Measurements from ENCODE around the gene UBD. TPM values are rescaled to one million over a fixed set of nuclear protein-coding genes. Genes with fewer than 3 reads are reported as not detected.

Gene UBD
- total RNA-seq, 1 experiment from 2014 or later = 4.9 TPM

DNA sequence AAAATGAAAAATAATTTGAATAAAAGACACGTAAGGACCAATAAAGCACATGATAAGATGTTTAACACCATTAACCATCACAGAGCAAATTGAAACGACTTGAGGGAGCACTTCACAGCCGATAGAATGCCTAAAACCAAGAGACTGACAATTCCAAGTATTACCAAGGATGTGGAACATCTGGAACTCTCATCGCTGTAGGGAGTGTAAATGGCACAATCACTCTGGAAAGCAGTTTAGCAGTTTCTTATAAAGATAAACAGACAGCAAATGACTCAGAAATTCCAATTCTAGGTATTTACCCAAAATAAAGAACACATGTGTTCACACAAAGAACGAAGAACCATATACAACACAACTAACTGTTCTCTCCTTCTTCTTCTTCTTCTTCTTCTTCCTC, 8.5 kb upstream of the UBD start:
- ChIA-PET CTCF (no interaction called here), POLR2A (no interaction called here)
- no peak overlapping the region for H3K4me3 ChIP-seq (ENCODE audit: low read depth, low read length)
- Mint-ChIP-seq H3K36me3 (ENCODE audit: insufficient read depth, unreplicated experiment) (no peaks in the 10 kb centered on the region), H3K9me3 (ENCODE audit: unreplicated experiment) (no peaks in the 10 kb centered on the region), H3K27me3 (ENCODE audit: insufficient read depth, unreplicated experiment) (peaks cover 14% of the 10 kb centered on the region), H3K27ac (ENCODE audit: unreplicated experiment) (no peak overlapping the region), H3K4me3 (ENCODE audit: unreplicated experiment) (no peak overlapping the region), H3K4me1 (ENCODE audit: low read depth, unreplicated experiment) (no peaks in the 10 kb centered on the region)
- intact Hi-C loops (cut with micrococcal nuclease; ENCODE audit: unreplicated experiment) = no loop called here
- no peak for DNase-seq
- no peak for TF ChIP-seq CTCF (IDR thresholded peaks at IDR 0.05; ENCODE audit: insufficient read depth in 1 of 2, low read depth in 1 of 2, low read length in 1 of 2, severe bottlenecking in 1 of 2, unreplicated experiment in 1 of 2)
- H3K36me3 ChIP-seq (ENCODE audit: control insufficient read depth, insufficient read depth, low read length) = no peaks in the 10 kb centered on the region
- H3K4me1 ChIP-seq = no peaks in the 10 kb centered on the region
- no peaks in the 10 kb centered on the region for H3K9me3 ChIP-seq
- no peaks in the 10 kb centered on the region for H3K27me3 ChIP-seq (replicated peaks; ENCODE audit: control insufficient read depth, insufficient read depth, low read length)
- BruUV-seq (replicated peaks) = no TSS peak

- Histone ChIP-seq H3K9me3 (no peaks in the 10 kb centered on the region), H3K36me3 (ENCODE audit: control insufficient read depth, insufficient read depth, low read length) (no peaks in the 10 kb centered on the region), H3K27me3 (replicated peaks; ENCODE audit: control insufficient read depth, insufficient read depth, low read length) (no peaks in the 10 kb centered on the region), H3K4me3 (ENCODE audit: low read depth, low read length) (no peak overlapping the region), H3K4me1 (no peaks in the 10 kb centered on the region)
- peaks cover 14% of the 10 kb centered on the region for H3K27me3 Mint-ChIP-seq (ENCODE audit: insufficient read depth, unreplicated experiment)
- H3K36me3 Mint-ChIP-seq (ENCODE audit: insufficient read depth, unreplicated experiment) = no peaks in the 10 kb centered on the region
- no peak overlapping the region for H3K27ac Mint-ChIP-seq (ENCODE audit: unreplicated experiment)
- ChIA-PET POLR2A (no interaction called here), CTCF (no interaction called here)
- BruUV-seq (replicated peaks) = no TSS peak
- TF ChIP-seq CTCF (IDR thresholded peaks at IDR 0.05; ENCODE audit: insufficient read depth in 1 of 2, low read depth in 1 of 2, low read length in 1 of 2, severe bottlenecking in 1 of 2, unreplicated experiment in 1 of 2) = no peak
- intact Hi-C loops (cut with micrococcal nuclease; ENCODE audit: unreplicated experiment) = no loop called here
- H3K4me1 Mint-ChIP-seq (ENCODE audit: low read depth, unreplicated experiment) = no peaks in the 10 kb centered on the region
- no peak overlapping the region for H3K4me3 Mint-ChIP-seq (ENCODE audit: unreplicated experiment)
- DNase-seq = no peak
- no peaks in the 10 kb centered on the region for H3K9me3 Mint-ChIP-seq (ENCODE audit: unreplicated experiment)
These were observed 8.0 kb upstream of the UBD start for GRCh38 chr6:29567541-29567940.

DNA sequence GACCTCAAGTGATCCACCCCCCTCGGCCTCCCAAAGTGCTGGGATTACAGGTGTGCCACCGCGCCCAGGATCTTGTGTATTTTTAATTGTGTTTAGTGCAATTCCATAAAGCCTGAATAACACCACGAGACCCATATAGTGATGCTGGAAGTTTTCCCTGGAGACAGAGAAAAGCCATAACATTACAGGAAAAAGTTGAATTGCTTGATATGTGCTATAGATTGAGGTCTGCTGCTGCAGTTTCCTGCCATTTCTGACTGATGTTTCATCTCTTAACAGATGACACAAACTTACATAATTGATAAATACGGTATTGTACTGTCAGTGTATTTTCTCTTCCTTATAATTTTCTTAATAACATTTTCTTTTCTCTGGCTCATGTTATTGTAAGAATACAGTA, 7.3 kb upstream of the UBD start:
- no peak for TF ChIP-seq CTCF (IDR thresholded peaks at IDR 0.05; ENCODE audit: insufficient read depth in 1 of 2, low read depth in 1 of 2, low read length in 1 of 2, severe bottlenecking in 1 of 2, unreplicated experiment in 1 of 2)
- H3K4me3 ChIP-seq (ENCODE audit: low read depth, low read length) = no peak overlapping the region
- Mint-ChIP-seq H3K4me3 (ENCODE audit: unreplicated experiment) (no peak overlapping the region), H3K36me3 (ENCODE audit: insufficient read depth, unreplicated experiment) (no peaks in the 10 kb centered on the region), H3K4me1 (ENCODE audit: low read depth, unreplicated experiment) (no peaks in the 10 kb centered on the region), H3K27ac (ENCODE audit: unreplicated experiment) (no peak overlapping the region), H3K27me3 (ENCODE audit: insufficient read depth, unreplicated experiment) (peaks cover 11% of the 10 kb centered on the region), H3K9me3 (ENCODE audit: unreplicated experiment) (peaks cover 5% of the 10 kb centered on the region)
- no TSS peak for BruUV-seq (replicated peaks)
- no peaks in the 10 kb centered on the region for H3K4me1 ChIP-seq
- intact Hi-C loops (cut with micrococcal nuclease; ENCODE audit: unreplicated experiment) = no loop called here
- no peaks in the 10 kb centered on the region for H3K9me3 ChIP-seq
- POLR2A ChIA-PET = no interaction called here
- no peak for DNase-seq
- H3K27me3 ChIP-seq (replicated peaks; ENCODE audit: control insufficient read depth, insufficient read depth, low read length) = no peaks in the 10 kb centered on the region
- CTCF ChIA-PET = no interaction called here
- no peaks in the 10 kb centered on the region for H3K36me3 ChIP-seq (ENCODE audit: control insufficient read depth, insufficient read depth, low read length)
